GM10266 (cell line): Measurements from ENCODE around the gene IL22RA1.
A peak's percentile ranks its signal among the peaks of the same experiment; 100 is the strongest.

Experiments used
- DNase-seq: peaks from one replicate; pipeline ENCODE4 v3.0.0; 2012; ENCODE audit errors: extremely low spot score
- TF ChIP-seq, protein P1 (sequence below): IDR thresholded peaks from 2 replicates; pipeline ENCODE4 v1.5.1; 2012; ENCODE audit warnings: mild to moderate bottlenecking, low read depth; ENCODE audit not compliant: control insufficient read depth, insufficient read depth; ENCODE audit errors: missing control alignments

The IL22RA1 gene

DNA sequence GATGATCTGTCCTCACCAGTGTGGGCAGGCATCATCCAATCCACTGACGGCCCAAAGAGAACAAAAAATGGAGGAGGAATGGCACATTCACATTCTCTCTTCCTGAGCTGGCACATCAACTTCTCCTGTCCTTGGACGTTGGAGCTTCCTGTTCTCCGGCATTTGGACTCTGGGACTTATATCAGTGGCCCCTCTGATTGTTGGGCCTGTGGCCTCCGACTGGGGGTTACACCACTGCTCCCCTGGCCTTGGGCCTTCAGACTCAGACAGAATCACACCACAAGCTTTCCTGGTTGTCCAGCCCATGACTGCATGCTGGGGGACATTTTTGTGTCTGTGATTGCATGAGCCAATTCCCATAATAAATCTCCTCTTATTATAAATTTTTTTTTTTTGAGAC lies 24.1 kb upstream of the IL22RA1 start:
- TF ChIP-seq, protein P1, sequence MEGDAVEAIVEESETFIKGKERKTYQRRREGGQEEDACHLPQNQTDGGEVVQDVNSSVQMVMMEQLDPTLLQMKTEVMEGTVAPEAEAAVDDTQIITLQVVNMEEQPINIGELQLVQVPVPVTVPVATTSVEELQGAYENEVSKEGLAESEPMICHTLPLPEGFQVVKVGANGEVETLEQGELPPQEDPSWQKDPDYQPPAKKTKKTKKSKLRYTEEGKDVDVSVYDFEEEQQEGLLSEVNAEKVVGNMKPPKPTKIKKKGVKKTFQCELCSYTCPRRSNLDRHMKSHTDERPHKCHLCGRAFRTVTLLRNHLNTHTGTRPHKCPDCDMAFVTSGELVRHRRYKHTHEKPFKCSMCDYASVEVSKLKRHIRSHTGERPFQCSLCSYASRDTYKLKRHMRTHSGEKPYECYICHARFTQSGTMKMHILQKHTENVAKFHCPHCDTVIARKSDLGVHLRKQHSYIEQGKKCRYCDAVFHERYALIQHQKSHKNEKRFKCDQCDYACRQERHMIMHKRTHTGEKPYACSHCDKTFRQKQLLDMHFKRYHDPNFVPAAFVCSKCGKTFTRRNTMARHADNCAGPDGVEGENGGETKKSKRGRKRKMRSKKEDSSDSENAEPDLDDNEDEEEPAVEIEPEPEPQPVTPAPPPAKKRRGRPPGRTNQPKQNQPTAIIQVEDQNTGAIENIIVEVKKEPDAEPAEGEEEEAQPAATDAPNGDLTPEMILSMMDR: no peak
- DNase-seq: no peak

DNA sequence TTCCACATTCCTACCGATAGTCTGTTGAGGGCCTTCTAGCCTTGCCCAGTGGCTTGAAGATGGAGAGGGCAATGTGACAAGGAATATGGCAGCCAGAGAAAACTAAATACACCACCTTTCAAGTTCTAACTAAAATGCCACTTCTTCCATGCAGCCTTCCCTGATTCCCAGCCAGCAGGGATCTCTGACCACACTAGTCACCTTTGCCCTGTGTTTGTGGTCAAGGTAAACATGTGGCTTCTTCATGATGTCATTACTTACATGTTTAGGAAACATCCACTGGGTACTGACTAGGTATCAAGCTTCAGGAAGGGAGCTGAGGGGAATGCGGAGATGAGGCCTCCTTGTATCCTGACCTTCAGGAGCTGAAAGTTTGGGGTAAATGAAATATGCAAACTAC lies 22.6 kb upstream of the IL22RA1 start:
- no peak for DNase-seq
- TF ChIP-seq, protein P1: no peak

DNA sequence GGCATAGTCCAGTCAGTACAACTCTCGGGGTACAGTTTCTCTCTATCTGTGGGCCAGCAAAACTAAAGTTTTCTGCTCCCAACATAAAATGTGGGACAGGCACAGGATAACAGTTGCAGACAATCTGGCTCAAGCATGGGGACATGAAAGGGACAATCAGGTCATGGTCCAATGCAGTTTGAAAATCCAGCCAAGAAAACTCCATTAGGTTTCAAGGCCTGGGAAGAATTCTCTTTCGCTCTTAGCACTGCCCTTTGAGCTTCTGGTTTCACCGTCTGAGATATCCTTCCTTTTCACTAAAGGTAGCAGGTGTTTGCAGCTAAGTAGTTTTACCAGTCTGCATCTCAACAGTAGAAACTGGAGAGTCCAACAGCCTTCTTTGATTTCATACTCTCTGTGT lies 21.1 kb upstream of the IL22RA1 start:
- DNase-seq: no peak
- TF ChIP-seq, protein P1: no peak

DNA sequence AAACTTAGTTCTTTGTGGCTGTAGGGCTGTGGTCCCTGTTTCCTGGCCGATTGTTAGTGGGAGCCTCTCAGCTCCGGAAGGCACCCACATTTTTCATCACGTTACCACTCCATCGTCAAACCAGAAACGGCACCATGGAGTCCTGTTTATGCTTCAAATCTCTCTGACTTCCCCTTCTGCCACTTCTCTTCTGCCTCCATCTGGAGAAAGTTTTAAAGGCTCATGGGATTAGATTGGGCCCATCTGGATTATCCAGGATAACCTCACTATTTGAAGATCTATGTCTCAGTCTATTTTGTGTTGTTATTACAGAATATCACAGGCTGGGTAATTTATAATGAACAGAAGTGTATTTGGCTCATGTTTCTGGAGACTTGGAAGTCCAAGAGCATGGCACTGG lies 19.3 kb upstream of the IL22RA1 start:
- TF ChIP-seq, protein P1: no peak

DNA sequence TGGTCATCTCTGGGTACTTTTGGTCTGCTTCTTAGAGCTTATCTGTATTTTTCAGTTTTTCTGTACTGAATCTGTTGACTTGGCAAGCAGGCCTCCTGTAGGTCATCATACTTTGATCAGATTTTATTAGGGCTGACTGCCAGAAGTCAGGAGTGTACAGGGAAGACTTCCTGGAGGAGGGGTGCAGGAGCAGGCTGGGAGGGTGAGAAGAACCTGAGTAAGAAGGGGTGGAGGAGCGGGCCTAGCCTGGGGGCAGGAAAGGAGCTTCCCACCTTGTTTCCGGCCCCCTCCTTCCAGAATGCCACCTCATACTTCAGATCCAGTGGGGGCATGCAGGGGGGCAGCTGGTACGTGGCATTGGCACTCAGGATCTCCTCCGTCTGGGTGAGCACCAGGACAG lies 18.3 kb upstream of the IL22RA1 start:
- no peak for DNase-seq

More for the DNA sequence above, 19.3 kb upstream of the IL22RA1 start:
- DNase-seq: no peak

DNA sequence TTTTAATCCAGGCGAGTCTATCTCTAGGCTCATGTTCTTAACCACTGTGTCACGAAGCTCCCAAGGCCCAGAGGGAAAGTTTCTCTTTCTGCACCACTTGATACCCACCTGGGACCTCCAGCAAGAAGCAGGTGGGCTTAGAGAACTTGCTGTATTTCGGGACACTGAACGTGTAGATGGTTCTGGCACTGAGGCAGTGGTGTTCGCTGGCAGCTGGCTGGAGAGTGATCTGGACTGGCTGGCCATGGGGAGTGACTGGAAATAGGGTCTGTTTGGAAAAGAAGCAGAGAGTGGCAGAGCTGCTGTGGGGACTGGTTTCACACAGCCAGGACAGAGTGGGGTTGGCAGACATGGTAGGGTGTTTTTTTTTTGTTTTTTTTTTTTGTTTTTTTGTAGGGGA lies 16.4 kb upstream of the IL22RA1 start:
- DNase-seq: no peak
- TF ChIP-seq, protein P1: no peak

More for the DNA sequence above, 18.3 kb upstream of the IL22RA1 start:
- TF ChIP-seq, protein P1: no peak

DNA sequence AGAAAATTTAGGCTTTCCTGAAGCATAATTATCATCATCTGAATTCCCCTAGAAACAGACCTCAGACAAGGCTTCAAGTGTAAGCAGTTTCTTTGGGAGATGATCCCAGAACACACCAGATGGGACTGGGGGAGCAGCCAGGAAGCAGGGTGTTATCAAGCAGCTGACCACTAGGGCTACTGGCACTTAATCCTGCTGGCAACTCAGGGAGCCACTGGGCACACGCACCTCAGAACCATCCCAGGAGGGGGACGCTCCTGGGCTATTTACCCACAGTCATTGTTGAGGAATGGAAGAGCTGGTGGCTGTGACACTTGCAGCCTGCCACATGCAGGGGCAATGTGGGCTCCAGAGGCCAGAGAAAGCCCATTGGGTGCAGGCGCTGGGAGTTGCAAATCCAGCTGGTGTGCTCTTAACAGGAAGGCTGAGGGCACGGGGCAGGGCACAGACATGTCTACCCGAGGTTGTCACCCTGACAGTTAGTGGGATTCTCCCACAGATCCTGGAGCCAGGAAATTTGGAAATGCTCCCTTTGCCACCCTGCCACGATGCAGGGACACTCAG lies 15.1 kb upstream of the IL22RA1 start:
- DNase-seq: no peak

More for the DNA sequence above, 15.1 kb upstream of the IL22RA1 start:
- TF ChIP-seq, protein P1: peak; percentile 3
